K562 (cell line): Measurements from ENCODE around the gene NPY4R.
"Not testable (repeated sequence)": the region's sequence is repeated elsewhere in the genome, so short reads cannot be mapped to it uniquely, and the experiment has no call there.

Experiments used
- CBX5 ChIP-seq: IDR thresholded peaks from 2 replicates; pipeline ENCODE4 v1.6.1; 2014; ENCODE audit warnings: low read depth, borderline replicate concordance
- MEF2D ChIP-seq: conservative IDR thresholded peaks from 2 replicates; pipeline ENCODE4 v1.6.1; 2016; ENCODE audit warnings: low read depth, missing genetic modification characterization, missing compliant biosample characterization
- SREBF2 ChIP-seq: sonication (generic); formaldehyde crosslinking; IDR thresholded peaks from 2 replicates; pipeline ENCODE4 v1.4.0; 2020; ENCODE audit warnings: mild to moderate bottlenecking, missing genetic modification reagents
- SRSF9 ChIP-seq: fragments of 200-400 bp; formaldehyde crosslinking; IDR thresholded peaks from 2 replicates; pipeline ENCODE4 v1.6.1; 2017; ENCODE audit warnings: low read depth, low read length, borderline replicate concordance
- TF ChIP-seq, protein P1 (sequence below), 3 experiments: IDR thresholded peaks in 2 of 3; conservative IDR thresholded peaks in 1 of 3; 2 replicates each; pipeline ENCODE4 v1.5.1; 2011 to 2012; ENCODE audit warnings: low read length in 3 of 3, mild to moderate bottlenecking in 3 of 3, control low read depth in 2 of 3, improper control_type of control experiment in 1 of 3, inconsistent platforms in 1 of 3, low read depth in 1 of 3, mixed read lengths in 1 of 3, moderate library complexity in 1 of 3; ENCODE audit not compliant: insufficient read depth in 2 of 3

- TF ChIP-seq, protein P1, sequence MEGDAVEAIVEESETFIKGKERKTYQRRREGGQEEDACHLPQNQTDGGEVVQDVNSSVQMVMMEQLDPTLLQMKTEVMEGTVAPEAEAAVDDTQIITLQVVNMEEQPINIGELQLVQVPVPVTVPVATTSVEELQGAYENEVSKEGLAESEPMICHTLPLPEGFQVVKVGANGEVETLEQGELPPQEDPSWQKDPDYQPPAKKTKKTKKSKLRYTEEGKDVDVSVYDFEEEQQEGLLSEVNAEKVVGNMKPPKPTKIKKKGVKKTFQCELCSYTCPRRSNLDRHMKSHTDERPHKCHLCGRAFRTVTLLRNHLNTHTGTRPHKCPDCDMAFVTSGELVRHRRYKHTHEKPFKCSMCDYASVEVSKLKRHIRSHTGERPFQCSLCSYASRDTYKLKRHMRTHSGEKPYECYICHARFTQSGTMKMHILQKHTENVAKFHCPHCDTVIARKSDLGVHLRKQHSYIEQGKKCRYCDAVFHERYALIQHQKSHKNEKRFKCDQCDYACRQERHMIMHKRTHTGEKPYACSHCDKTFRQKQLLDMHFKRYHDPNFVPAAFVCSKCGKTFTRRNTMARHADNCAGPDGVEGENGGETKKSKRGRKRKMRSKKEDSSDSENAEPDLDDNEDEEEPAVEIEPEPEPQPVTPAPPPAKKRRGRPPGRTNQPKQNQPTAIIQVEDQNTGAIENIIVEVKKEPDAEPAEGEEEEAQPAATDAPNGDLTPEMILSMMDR (IDR thresholded peaks at IDR 0.05 in 2 of 3, conservative IDR thresholded peaks at IDR 0.05 in 1 of 3; ENCODE audit: insufficient read depth in 2 of 3, low read depth in 1 of 3, low read length in 3 of 3): not testable (repeated sequence)
- TF ChIP-seq SREBF2 (CRISPR knock-in tag); MEF2D (tag); CBX5; SRSF9: not testable (repeated sequence)
These were observed 18.3 kb downstream of the NPY4R start for GRCh38 chr10:46447439-46447838.
